Measurements from ENCODE around the gene IFIT1B.

- no peak for TF ChIP-seq YY1 (tag by site-specific recombination; IDR thresholded peaks at IDR 0.05)
- no peak for TF ChIP-seq PBX3 (CRISPR knock-in tag; IDR thresholded peaks at IDR 0.05)
- TF ChIP-seq ZNF76 (tag by site-specific recombination; IDR thresholded peaks at IDR 0.05; ENCODE audit: borderline replicate concordance, low read depth) = no peak
- no peak for TF ChIP-seq REST (tag by site-specific recombination; IDR thresholded peaks at IDR 0.05)
- TF ChIP-seq CTCF (tag by site-specific recombination; IDR thresholded peaks at IDR 0.05) = no peak
- TF ChIP-seq ZBTB11 (tag by site-specific recombination; conservative IDR thresholded peaks at IDR 0.05; ENCODE audit: low read depth) = no peak
- TF ChIP-seq ZNF184 (tag by site-specific recombination; IDR thresholded peaks at IDR 0.05) = no peak
- no peak for TF ChIP-seq ZBTB17 (tag by site-specific recombination; IDR thresholded peaks at IDR 0.05)
- no peak for TF ChIP-seq ATF2 (tag by site-specific recombination; IDR thresholded peaks at IDR 0.05; ENCODE audit: low read depth)
These were observed 39.1 kb upstream of the IFIT1B start for GRCh38 chr10:89338713-89339112.
